ENCODE data around the gene NOXA1.

Gene NOXA1

DNA sequence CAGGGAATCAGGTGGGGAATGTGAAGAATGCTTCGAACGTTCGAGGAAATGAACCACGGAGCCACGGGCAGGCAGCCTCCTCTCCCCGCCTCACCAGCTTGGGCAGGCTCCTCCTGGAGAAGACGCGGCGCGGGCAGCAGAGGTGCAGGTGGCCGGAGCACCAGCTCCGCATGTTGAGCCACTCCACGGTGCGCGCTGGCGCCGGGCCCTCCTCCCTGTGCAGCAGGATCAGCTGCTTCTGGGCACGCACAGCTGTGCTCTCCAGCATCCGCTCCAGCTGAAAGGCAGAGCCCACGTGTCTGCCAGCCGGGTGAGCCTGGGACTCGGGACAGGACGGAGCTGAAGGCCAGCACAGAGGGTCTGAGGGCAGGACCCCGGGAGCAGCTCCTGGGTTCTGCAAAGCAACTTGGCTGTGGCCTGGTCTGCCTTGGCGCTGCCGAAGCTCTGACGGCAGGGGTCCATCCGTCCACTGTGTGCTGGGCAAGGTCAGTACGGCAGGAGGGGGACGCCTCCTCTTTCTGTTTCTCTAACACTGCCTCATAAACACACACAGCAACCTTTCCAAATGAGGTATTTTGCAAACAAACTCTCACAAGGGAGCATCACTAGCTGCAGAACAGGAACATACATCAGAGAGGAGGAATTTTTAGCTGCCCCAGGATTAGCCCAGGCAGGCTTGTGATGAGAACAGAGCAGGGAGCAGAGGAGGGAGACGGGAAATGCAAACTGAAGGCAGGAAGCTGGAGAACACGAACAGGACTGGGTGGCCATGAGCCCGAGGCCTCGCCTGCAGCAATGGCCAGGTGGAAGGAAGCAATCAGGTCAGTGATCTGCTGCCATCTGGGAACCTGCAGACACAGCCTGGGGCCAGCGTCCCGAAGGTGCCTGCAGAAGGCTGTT is 56.0 kb downstream of the NOXA1 start:
- no peaks in the 10 kb centered on the region for H3K9me3 ChIP-seq (ENCODE audit: control insufficient read depth, insufficient read depth, low read depth, low read length)
- H3K36me3 ChIP-seq (ENCODE audit: control insufficient read depth in 2 of 2, insufficient read depth in 1 of 2, low read length in 2 of 2): no peaks in the 10 kb centered on the region
- CTCF ChIA-PET: no interaction called here

DNA sequence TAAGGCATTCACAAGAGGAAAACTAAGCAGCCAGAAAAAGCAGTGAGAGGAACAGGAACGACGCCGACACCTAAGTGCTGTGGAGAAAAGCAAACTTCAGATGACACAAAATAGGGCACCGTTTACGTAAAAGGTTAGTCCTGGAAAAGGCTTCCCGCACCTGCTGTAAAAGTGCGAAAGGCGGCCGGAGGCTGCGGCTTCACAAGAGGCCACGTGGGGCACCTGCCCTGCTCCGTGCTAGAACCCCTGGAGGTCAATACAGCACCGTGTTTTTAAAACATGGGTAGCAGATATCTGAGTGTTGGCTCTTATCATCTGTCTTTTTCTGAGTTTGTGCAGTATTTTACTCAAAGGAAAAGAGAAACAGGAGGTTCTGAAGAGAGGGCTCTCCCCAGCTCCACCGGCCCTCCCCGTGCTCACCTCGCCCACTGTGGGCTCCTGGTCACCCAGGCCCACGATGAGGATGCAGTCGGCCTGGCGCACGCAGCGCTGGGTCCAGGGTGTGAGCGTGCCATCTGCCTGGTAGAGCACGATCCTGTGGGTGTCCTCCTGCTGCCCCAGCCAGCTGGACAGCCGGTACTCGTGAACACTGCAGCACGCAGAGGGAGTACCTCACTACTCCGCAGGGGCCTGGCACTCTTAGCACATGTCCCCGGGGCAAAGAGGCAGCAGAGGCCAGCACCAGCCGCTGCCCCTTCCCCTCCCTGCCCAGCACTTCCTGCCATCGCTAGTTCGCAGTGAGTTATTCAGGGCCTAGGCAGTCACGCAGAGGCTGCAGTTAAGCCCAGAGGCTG is 56.9 kb downstream of the NOXA1 start:
- no peak overlapping the region for H3K27ac ChIP-seq (ENCODE audit: extremely low read depth, low read depth, low read length)
- ChIA-PET CTCF (no interaction called here), POLR2A (no interaction called here)
- H3K4me3 ChIP-seq (ENCODE audit: low read depth, low read length): no peak overlapping the region
- no peaks in the 10 kb centered on the region for H3K4me1 ChIP-seq (ENCODE audit: control insufficient read depth, insufficient read depth, low read length)
- no peaks in the 10 kb centered on the region for H3K9me3 ChIP-seq (ENCODE audit: control insufficient read depth, insufficient read depth, low read depth, low read length)
- TF ChIP-seq ZNF426 (tag by site-specific recombination; IDR thresholded peaks at IDR 0.05) (no peak), ZNF558 (tag by site-specific recombination; IDR thresholded peaks at IDR 0.05) (no peak), ZNF133 (tag by site-specific recombination; IDR thresholded peaks at IDR 0.05) (no peak), ZNF211 (tag by site-specific recombination; IDR thresholded peaks at IDR 0.05; ENCODE audit: low read depth) (no peak), ZBTB48 (tag by site-specific recombination; IDR thresholded peaks at IDR 0.05) (no peak), SCRT2 (tag by site-specific recombination; IDR thresholded peaks at IDR 0.05) (no peak), ZBTB20 (tag by site-specific recombination; IDR thresholded peaks at IDR 0.05) (no peak), PRDM2 (tag by site-specific recombination; IDR thresholded peaks at IDR 0.05; ENCODE audit: borderline replicate concordance) (no peak), ZNF169 (tag by site-specific recombination; IDR thresholded peaks at IDR 0.05) (no peak), ZNF645 (tag by site-specific recombination; IDR thresholded peaks at IDR 0.05) (no peak), ZNF202 (tag by site-specific recombination; IDR thresholded peaks at IDR 0.05; ENCODE audit: borderline replicate concordance) (no peak), ZFP37 (tag by site-specific recombination; IDR thresholded peaks at IDR 0.05) (no peak), HOXA7 (CRISPR knock-in tag; IDR thresholded peaks at IDR 0.05; ENCODE audit: borderline replicate concordance) (no peak), PRDM4 (tag by site-specific recombination; IDR thresholded peaks at IDR 0.05) (no peak), GLIS2 (tag by site-specific recombination; IDR thresholded peaks at IDR 0.05) (no peak), ZNF112 (tag by site-specific recombination; IDR thresholded peaks at IDR 0.05) (no peak)
- TF ChIP-seq, protein P1, sequence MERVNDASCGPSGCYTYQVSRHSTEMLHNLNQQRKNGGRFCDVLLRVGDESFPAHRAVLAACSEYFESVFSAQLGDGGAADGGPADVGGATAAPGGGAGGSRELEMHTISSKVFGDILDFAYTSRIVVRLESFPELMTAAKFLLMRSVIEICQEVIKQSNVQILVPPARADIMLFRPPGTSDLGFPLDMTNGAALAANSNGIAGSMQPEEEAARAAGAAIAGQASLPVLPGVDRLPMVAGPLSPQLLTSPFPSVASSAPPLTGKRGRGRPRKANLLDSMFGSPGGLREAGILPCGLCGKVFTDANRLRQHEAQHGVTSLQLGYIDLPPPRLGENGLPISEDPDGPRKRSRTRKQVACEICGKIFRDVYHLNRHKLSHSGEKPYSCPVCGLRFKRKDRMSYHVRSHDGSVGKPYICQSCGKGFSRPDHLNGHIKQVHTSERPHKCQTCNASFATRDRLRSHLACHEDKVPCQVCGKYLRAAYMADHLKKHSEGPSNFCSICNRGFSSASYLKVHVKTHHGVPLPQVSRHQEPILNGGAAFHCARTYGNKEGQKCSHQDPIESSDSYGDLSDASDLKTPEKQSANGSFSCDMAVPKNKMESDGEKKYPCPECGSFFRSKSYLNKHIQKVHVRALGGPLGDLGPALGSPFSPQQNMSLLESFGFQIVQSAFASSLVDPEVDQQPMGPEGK (tag by site-specific recombination; IDR thresholded peaks at IDR 0.05): no peak
- TF ChIP-seq, protein P2, sequence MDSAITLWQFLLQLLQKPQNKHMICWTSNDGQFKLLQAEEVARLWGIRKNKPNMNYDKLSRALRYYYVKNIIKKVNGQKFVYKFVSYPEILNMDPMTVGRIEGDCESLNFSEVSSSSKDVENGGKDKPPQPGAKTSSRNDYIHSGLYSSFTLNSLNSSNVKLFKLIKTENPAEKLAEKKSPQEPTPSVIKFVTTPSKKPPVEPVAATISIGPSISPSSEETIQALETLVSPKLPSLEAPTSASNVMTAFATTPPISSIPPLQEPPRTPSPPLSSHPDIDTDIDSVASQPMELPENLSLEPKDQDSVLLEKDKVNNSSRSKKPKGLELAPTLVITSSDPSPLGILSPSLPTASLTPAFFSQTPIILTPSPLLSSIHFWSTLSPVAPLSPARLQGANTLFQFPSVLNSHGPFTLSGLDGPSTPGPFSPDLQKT (IDR thresholded peaks at IDR 0.05; ENCODE audit: borderline replicate concordance, low read depth, low read length): no peak
- no peaks in the 10 kb centered on the region for H3K36me3 ChIP-seq (ENCODE audit: control insufficient read depth in 2 of 2, insufficient read depth in 1 of 2, low read length in 2 of 2)

More for the DNA sequence above, 56.0 kb downstream of the NOXA1 start:
- no peaks in the 10 kb centered on the region for H3K4me1 ChIP-seq (ENCODE audit: control insufficient read depth, insufficient read depth, low read length)
- H3K4me3 ChIP-seq (ENCODE audit: low read depth, low read length): no peak overlapping the region
- no peak overlapping the region for H3K27ac ChIP-seq (ENCODE audit: extremely low read depth, low read depth, low read length)
- POLR2A ChIA-PET: no interaction called here
- TF ChIP-seq ZNF544 (tag by site-specific recombination; IDR thresholded peaks at IDR 0.05) (no peak), ZNF560 (tag by site-specific recombination; IDR thresholded peaks at IDR 0.05; ENCODE audit: borderline replicate concordance) (no peak), ZNF785 (tag by site-specific recombination; IDR thresholded peaks at IDR 0.05) (no peak), ZNF10 (tag by site-specific recombination; IDR thresholded peaks at IDR 0.05) (no peak)

All from HEK293 (cell line).